ENCODE data around the gene RNASE1.
"Not testable (repeated sequence)": the region's sequence is repeated elsewhere in the genome, so short reads cannot be mapped to it uniquely, and the experiment has no call there.

Gene RNASE1

GRCh38 chr14:20837831-20838230, 35.2 kb upstream of the RNASE1 start:
- no peaks in the 10 kb centered on the region for H3K36me3 ChIP-seq
- intact Hi-C loops (cut with DNase I; ENCODE audit: low total_unique reads), result no loop called here
- H3K9me3 ChIP-seq, result no peaks in the 10 kb centered on the region
- H3K4me1 ChIP-seq, result no peaks in the 10 kb centered on the region
- DNase-seq, result no peak
- no peak overlapping the region for H3K4me3 ChIP-seq
- TF ChIP-seq CTCF (IDR thresholded peaks at IDR 0.05), result no peak
- H3K27ac ChIP-seq, result no peak overlapping the region
- no peaks in the 10 kb centered on the region for H3K27me3 ChIP-seq

- Histone ChIP-seq H3K4me1 (no peaks in the 10 kb centered on the region), H3K9me3 (no peaks in the 10 kb centered on the region), H3K36me3 (no peaks in the 10 kb centered on the region), H3K27me3 (no peaks in the 10 kb centered on the region), H3K27ac (no peak overlapping the region), H3K4me3 (no peak overlapping the region)
- TF ChIP-seq CTCF (IDR thresholded peaks at IDR 0.05), result peak in 1 of 2 experiments; percentile 11
- intact Hi-C loops (cut with DNase I; ENCODE audit: low total_unique reads), result no loop called here
- no peak for DNase-seq
Measured at GRCh38 chr14:20836668-20837338, 34.2 kb upstream of the RNASE1 start.

- H3K27ac ChIP-seq, result no peak overlapping the region
- TF ChIP-seq CTCF (IDR thresholded peaks at IDR 0.05), result no peak
- no peaks in the 10 kb centered on the region for H3K36me3 ChIP-seq
- no peak overlapping the region for H3K4me3 ChIP-seq
- intact Hi-C loops (cut with DNase I; ENCODE audit: low total_unique reads), result no loop called here
- no peaks in the 10 kb centered on the region for H3K4me1 ChIP-seq
- H3K27me3 ChIP-seq, result no peaks in the 10 kb centered on the region
- H3K9me3 ChIP-seq, result no peaks in the 10 kb centered on the region
- no peak for DNase-seq
Measured at GRCh38 chr14:20834899-20835298, 32.3 kb upstream of the RNASE1 start.

GRCh38 chr14:20830831-20831230, 28.2 kb upstream of the RNASE1 start:
- intact Hi-C loops (cut with DNase I; ENCODE audit: low total_unique reads), result no loop called here
- Histone ChIP-seq H3K27ac (no peak overlapping the region), H3K27me3 (no peaks in the 10 kb centered on the region), H3K9me3 (peaks cover 0 to 5% (median 5%) of the 10 kb centered on the region in 3 donors), H3K36me3 (no peaks in the 10 kb centered on the region), H3K4me3 (no peak overlapping the region), H3K4me1 (no peaks in the 10 kb centered on the region)
- DNase-seq, result no peak
- TF ChIP-seq CTCF (IDR thresholded peaks at IDR 0.05), result no peak

GRCh38 chr14:20828024-20828694, 25.5 kb upstream of the RNASE1 start:
- H3K36me3 ChIP-seq; DNase-seq; H3K4me1 ChIP-seq; H3K4me3 ChIP-seq; intact Hi-C loops (cut with DNase I; ENCODE audit: low total_unique reads); H3K27ac ChIP-seq; H3K9me3 ChIP-seq; H3K27me3 ChIP-seq: not testable (repeated sequence)

- Histone ChIP-seq H3K27ac (no peak overlapping the region), H3K4me1 (no peaks in the 10 kb centered on the region), H3K4me3 (no peak overlapping the region), H3K36me3 (no peaks in the 10 kb centered on the region), H3K9me3 (peaks cover 0 to 5% (median 5%) of the 10 kb centered on the region in 3 donors), H3K27me3 (no peaks in the 10 kb centered on the region)
- TF ChIP-seq CTCF (IDR thresholded peaks at IDR 0.05), result no peak
- intact Hi-C loops (cut with DNase I; ENCODE audit: low total_unique reads), result no loop called here
- no peak for DNase-seq
Measured at GRCh38 chr14:20827326-20827725, 24.7 kb upstream of the RNASE1 start.

- H3K9me3 ChIP-seq; H3K36me3 ChIP-seq; intact Hi-C loops (cut with DNase I; ENCODE audit: low total_unique reads); H3K27ac ChIP-seq; DNase-seq; H3K27me3 ChIP-seq; H3K4me1 ChIP-seq; H3K4me3 ChIP-seq: not testable (repeated sequence)
Measured at GRCh38 chr14:20826666-20827065, 24.0 kb upstream of the RNASE1 start.
